Measurements from ENCODE around the gene SH3TC2.

- no peak for TF ChIP-seq CTCF (IDR thresholded peaks at IDR 0.05)
- TF ChIP-seq POLR2A (IDR thresholded peaks at IDR 0.05) = no peak
These were observed 94.6 kb downstream of the SH3TC2 start for GRCh38 chr5:148968311-148968710.
